SK-N-MC (cell line): ENCODE data around the gene DNAH17.

Source experiments
- DNase-seq: peaks from one replicate; pipeline ENCODE4 v3.0.0-alpha.2; 2011; ENCODE audit warnings: low read depth, low spot score
- H3K27ac ChIP-seq: fragments of 200-600 bp; sonication (generic); 2 replicates; pipeline ENCODE4 v1.5.1; 2016; ENCODE audit warnings: mixed run types
- H3K36me3 ChIP-seq: fragments of 200-600 bp; sonication (generic); 2 replicates; pipeline ENCODE4 v1.6.1; 2017; ENCODE audit warnings: antibody characterized with exemption, low read length, mixed read lengths; ENCODE audit not compliant: insufficient read depth
- H3K4me3 ChIP-seq: fragments of 200-600 bp; sonication (generic); 2 replicates; pipeline ENCODE4 v1.5.1; 2016
- H3K9ac ChIP-seq: fragments of 200-600 bp; sonication (generic); 2 replicates; pipeline ENCODE4 v1.8.0; 2017; ENCODE audit warnings: mixed run types, mixed read lengths; ENCODE audit not compliant: insufficient read length
- H3K9me3 ChIP-seq: fragments of 200-600 bp; sonication (generic); 2 replicates; pipeline ENCODE4 v1.6.1; 2017; ENCODE audit warnings: low read depth, mild to moderate bottlenecking, antibody characterized with exemption, low read length, moderate library complexity, mixed read lengths
- EZH2 ChIP-seq: fragments of 200-600 bp; sonication (generic); IDR thresholded peaks from one replicate; pipeline ENCODE4 v1.6.1; 2017; ENCODE audit warnings: antibody characterized with exemption
- FOXP2 ChIP-seq: optimal IDR thresholded peaks from 2 replicates; pipeline ENCODE3; 2011; ENCODE audit warnings: mild to moderate bottlenecking, moderate library complexity; ENCODE audit not compliant: insufficient read depth; ENCODE audit errors: extremely low read length, control extremely low read depth
- POLR2AphosphoS5 ChIP-seq: IDR thresholded peaks from 2 replicates; pipeline ENCODE4 v1.6.1; 2012; ENCODE audit warnings: mild to moderate bottlenecking, low read depth, low read length, borderline replicate concordance

Gene DNAH17

GRCh38 chr17:78599419-78599818 lies 22.2 kb upstream of the DNAH17 start:
- Histone ChIP-seq H3K36me3 (no peaks in the 10 kb centered on the region), H3K9ac (peak overlapping the region; percentile 43), H3K9me3 (no peaks in the 10 kb centered on the region), H3K27ac (peak overlapping the region; percentile 78), H3K4me3 (0 out of 2 replicates have a peak overlapping the region, but pooled peaks have one; percentile 26)
- peak; percentile 34 for DNase-seq
- no peak for TF ChIP-seq POLR2AphosphoS5
- TF ChIP-seq EZH2, result no peak
- TF ChIP-seq FOXP2, result no peak

- TF ChIP-seq EZH2 (no peak), POLR2AphosphoS5 (no peak), FOXP2 (no peak)
- Histone ChIP-seq H3K9ac (no peak overlapping the region), H3K9me3 (no peaks in the 10 kb centered on the region), H3K27ac (no peak overlapping the region), H3K4me3 (no peak overlapping the region), H3K36me3 (no peaks in the 10 kb centered on the region)
- DNase-seq, result no peak
These were observed 20.8 kb upstream of the DNAH17 start for GRCh38 chr17:78598013-78598471.

- DNase-seq, result no peak
- no peaks in the 10 kb centered on the region for H3K9me3 ChIP-seq
- H3K27ac ChIP-seq, result 0 out of 2 replicates have a peak overlapping the region, but pooled peaks have one; percentile 16
- TF ChIP-seq POLR2AphosphoS5 (no peak), FOXP2 (no peak), EZH2 (no peak)
- peak overlapping the region; percentile 23 for H3K9ac ChIP-seq
- H3K36me3 ChIP-seq, result no peaks in the 10 kb centered on the region
- H3K4me3 ChIP-seq, result no peak overlapping the region
These were observed 19.9 kb upstream of the DNAH17 start for GRCh38 chr17:78596871-78597764.

DNA sequence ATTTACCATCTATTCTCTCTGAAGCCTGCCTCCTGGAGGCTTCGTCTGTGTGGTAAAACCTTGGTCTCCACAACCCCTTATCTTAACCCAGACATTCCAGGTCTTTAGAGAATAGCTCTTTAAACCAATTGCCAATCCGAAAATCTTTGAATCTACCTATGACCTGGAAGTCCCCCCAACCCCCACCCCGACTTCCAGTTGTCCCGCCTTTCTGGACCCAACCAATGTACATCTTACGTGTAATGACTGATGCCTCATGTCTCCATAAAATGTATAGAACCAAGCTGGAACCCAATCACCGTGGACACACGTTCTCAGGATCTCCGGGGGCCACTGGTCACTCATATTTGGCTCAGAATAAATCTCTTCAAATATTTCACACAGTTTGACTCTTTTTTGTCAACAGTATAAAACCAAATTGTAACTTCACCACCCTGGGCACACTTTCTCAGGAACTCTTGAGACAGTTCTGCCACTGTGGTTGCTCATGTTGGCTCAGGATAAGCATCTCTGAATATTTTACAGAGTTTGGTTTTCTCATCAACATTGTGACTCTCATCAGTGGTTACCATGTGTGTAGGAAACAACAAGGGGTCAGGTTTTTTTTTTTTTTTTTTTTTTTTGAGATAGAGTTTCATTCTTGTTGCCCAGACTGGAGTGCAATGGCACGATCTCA lies 18.1 kb upstream of the DNAH17 start:
- Histone ChIP-seq H3K36me3 (no peaks in the 10 kb centered on the region), H3K4me3 (no peak overlapping the region), H3K9ac (no peak overlapping the region), H3K9me3 (no peaks in the 10 kb centered on the region), H3K27ac (no peak overlapping the region)
- no peak for DNase-seq
- TF ChIP-seq POLR2AphosphoS5, result no peak
- no peak for TF ChIP-seq EZH2
- TF ChIP-seq FOXP2, result no peak

- H3K36me3 ChIP-seq, result no peaks in the 10 kb centered on the region
- TF ChIP-seq EZH2 (no peak), FOXP2 (no peak), POLR2AphosphoS5 (no peak)
- H3K4me3 ChIP-seq, result peak overlapping the region; percentile 64
- peak overlapping the region; percentile 62 for H3K9ac ChIP-seq
- H3K9me3 ChIP-seq, result no peaks in the 10 kb centered on the region
- H3K27ac ChIP-seq, result no peak overlapping the region
- DNase-seq, result no peak
These were observed 15.8 kb upstream of the DNAH17 start for GRCh38 chr17:78592991-78593329.

- H3K27ac ChIP-seq, result no peak overlapping the region
- no peak overlapping the region for H3K4me3 ChIP-seq
- no peaks in the 10 kb centered on the region for H3K9me3 ChIP-seq
- no peak for TF ChIP-seq EZH2
- TF ChIP-seq POLR2AphosphoS5, result no peak
- no peak for TF ChIP-seq FOXP2
- H3K36me3 ChIP-seq, result no peaks in the 10 kb centered on the region
- H3K9ac ChIP-seq, result no peak overlapping the region
- no peak for DNase-seq
These were observed 14.1 kb upstream of the DNAH17 start for GRCh38 chr17:78591263-78591671.

DNA sequence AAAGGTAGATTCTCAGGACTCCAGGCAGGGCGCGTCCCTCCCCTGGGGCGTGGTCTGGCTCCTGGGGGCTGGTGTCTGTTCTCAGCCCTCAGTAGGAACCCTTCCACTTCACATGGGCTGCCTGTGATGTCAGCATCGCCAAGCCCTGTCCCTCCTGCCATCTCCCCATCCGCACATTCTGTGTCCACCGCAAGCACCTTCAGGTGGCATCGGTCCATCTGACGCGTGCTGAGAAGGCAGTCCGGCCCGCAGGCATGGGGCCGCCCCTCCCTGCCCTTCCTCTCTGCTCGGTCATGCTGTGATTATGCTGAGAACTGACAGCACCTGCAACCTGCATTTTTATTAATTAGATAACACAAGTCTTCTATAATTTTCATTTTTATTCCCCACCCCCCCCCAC lies 12.7 kb upstream of the DNAH17 start:
- Histone ChIP-seq H3K9ac (no peak overlapping the region), H3K36me3 (no peaks in the 10 kb centered on the region), H3K9me3 (no peaks in the 10 kb centered on the region), H3K27ac (no peak overlapping the region), H3K4me3 (no peak overlapping the region)
- DNase-seq, result no peak
- TF ChIP-seq FOXP2, result no peak
- TF ChIP-seq POLR2AphosphoS5, result no peak
- no peak for TF ChIP-seq EZH2

DNA sequence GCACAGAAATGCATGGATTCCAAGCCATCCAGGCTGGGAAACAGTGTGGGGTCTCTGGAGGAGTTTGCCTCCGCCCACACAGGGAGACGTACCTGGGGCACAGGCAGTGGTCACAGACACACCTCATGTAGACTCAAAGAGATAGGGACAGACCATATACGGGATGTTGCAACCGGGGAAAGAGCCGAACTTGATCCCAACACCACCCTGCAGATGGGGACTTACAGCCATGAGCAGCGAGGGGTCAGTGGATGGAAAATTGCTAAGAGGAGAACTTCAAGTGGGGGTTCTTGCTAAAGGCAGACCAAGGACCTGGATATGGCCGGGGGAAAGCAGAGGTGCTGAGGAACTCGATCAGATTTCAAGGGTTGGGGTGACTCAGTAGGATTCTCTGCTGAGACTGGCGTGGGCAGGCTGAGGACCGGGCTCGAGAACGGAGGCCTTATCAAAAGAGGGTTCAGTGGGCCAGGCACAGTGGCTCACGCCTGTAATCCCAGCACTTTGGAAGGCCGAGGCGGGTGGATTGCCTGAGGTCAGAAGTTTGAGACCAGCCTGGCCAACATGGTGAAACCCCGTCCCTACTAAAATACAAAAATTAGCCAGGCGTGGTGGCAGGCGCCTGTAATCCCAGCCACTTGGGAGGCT lies 12.0 kb upstream of the DNAH17 start:
- Histone ChIP-seq H3K4me3 (no peak overlapping the region), H3K36me3 (no peaks in the 10 kb centered on the region), H3K9me3 (no peaks in the 10 kb centered on the region), H3K9ac (no peak overlapping the region), H3K27ac (no peak overlapping the region)
- DNase-seq, result no peak
- TF ChIP-seq POLR2AphosphoS5 (no peak), FOXP2 (no peak), EZH2 (no peak)
